ENCODE results near the gene ATP10B. TPM values are rescaled to one million over a fixed set of nuclear protein-coding genes. Genes with fewer than 3 reads are reported as not detected.

ATP10B gene
- total RNA-seq, 2 donors from 2014 or later: not detected

DNA sequence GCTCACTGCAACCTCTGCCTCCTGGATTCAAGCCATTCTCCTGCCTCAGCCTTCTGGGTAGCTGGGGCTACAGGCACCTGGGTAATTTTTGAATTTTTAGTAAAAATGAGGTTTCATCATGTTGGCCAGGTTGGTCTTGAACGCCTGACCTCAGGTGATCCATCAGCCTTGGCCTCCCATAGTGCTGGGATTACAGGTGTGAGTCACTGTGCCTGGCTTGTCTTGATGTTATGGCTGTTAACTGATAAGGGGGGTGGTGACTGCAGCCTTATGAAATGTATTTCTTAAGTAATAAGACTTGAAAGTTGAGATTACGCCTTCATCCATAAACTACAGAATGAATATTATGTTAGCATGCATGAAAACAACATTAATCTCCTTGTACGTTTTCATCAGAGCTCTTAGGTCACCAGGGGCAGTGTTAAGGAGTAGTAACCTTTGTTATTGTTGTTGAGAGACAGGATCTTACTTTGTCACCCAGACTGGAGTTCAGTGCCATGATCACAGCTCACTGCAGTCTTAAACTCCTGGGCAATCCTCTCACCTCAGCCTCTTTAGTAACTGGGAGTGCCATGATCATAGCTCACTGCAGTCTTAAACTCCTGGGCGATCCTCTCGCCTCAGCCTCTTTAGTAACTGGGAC, 148.3 kb downstream of the ATP10B start:
- no peak for DNase-seq (ENCODE audit: low spot score)
- intact Hi-C loops (cut with DNase I): no loop called here

- intact Hi-C loops (cut with DNase I): no loop called here
- no peak for DNase-seq (ENCODE audit: low spot score)
Measured at GRCh38 chr5:160702934-160703333, 149.1 kb downstream of the ATP10B start.

GRCh38 chr5:160702311-160702803, 149.7 kb downstream of the ATP10B start:
- DNase-seq (ENCODE audit: low spot score): no peak
- intact Hi-C loops (cut with DNase I): no loop called here

GRCh38 chr5:160701403-160701802, 150.6 kb downstream of the ATP10B start:
- no peak for DNase-seq (ENCODE audit: low spot score)
- intact Hi-C loops (cut with DNase I): no loop called here

DNA sequence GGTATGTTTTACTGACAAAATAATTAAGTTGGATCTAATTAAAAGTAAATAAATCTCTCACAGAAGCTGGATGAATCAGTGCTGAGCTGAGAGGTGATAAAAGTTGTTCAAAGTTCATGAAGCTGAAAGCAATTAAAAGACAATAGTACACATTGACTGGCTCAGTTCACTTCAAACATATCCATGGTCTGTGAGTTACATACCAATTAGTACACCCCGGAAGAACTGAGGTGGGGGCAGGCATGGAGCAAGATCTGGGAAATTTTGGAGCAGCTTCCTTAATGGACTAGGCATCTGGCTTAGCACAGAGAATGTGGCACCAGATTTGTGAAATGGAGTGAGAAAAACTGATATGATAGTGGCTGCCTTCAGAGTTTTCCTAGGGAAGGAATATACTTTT, 152.7 kb downstream of the ATP10B start:
- intact Hi-C loops (cut with DNase I): no loop called here
- DNase-seq (ENCODE audit: low spot score): no peak

- intact Hi-C loops (cut with DNase I): no loop called here
- no peak for DNase-seq (ENCODE audit: low spot score)
Measured at GRCh38 chr5:160697281-160697680, 154.7 kb downstream of the ATP10B start.

- intact Hi-C loops (cut with DNase I): no loop called here
- DNase-seq (ENCODE audit: low spot score): no peak
Measured at GRCh38 chr5:160694896-160695295, 157.1 kb downstream of the ATP10B start.

DNA sequence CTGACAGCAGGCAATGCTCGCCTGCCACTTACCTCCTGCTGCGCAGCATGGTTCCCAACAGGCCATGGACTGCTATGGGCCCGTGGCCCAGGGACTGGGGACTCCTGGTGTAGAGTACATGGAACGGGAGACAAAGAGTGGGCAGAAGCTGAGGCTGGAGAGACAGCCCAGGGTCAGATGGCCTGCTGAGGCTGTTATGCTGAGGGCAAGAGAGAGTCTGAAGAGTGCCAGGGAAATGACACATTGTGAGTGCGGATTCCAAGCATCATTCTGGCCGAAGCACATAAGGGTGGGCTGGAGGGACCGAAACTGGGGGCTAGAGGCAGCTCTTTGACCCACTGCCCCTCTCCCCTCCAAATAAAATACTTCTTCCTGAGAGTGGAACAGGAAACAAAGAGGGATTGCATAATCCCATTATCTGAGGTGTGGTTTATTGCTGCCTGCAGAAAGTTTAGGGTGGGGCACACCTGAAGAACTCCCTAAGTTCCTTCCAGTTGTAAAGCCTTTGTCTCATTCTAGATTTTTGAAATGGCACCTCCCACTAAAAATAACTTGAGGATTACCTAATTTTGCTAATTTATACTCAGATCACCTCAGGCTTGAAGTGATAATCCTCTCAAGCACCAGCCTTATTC, 158.1 kb downstream of the ATP10B start:
- no peak for DNase-seq (ENCODE audit: low spot score)
- intact Hi-C loops (cut with DNase I): no loop called here

- DNase-seq (ENCODE audit: low spot score): no peak
- intact Hi-C loops (cut with DNase I): no loop called here
Measured at GRCh38 chr5:160692271-160692670, 159.7 kb downstream of the ATP10B start.

GRCh38 chr5:160685695-160686094, 166.3 kb downstream of the ATP10B start:
- no peak for DNase-seq (ENCODE audit: low spot score)
- intact Hi-C loops (cut with DNase I): loop anchor here in 1 of 2 donors (1.0 kb wide), 1 partner anchor 42 kb away; no protein-coding TSS in a partner anchor

GRCh38 chr5:160685219-160685618, 166.8 kb downstream of the ATP10B start:
- no peak for DNase-seq (ENCODE audit: low spot score)
- intact Hi-C loops (cut with DNase I): loop anchor here in 1 of 2 donors (1.0 kb wide), 1 partner anchor 42 kb away; no protein-coding TSS in a partner anchor

- DNase-seq (ENCODE audit: low spot score): no peak
- intact Hi-C loops (cut with DNase I): no loop called here
Measured at GRCh38 chr5:160679567-160680309, 172.3 kb downstream of the ATP10B start.

GRCh38 chr5:160675988-160676387, 176.0 kb downstream of the ATP10B start:
- intact Hi-C loops (cut with DNase I): no loop called here

DNA sequence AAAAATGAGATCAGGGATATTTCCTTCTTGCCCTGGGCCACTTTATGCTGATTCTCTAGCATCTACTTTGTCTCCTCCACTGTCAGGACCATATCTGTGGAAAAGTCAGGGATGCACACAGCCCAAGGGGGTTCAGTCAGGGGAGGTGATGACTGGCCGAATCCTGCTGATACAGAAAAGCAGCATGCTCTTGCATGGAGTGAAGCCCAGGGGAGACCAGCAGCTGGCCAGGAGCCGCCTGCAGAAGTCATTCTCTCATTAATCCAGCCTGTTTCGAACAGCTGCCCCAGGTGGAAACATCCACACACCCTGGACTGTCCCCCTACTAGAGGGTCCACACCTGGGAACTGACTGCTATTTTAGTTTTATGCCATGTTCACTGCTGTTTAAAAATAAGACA, 177.1 kb downstream of the ATP10B start:
- intact Hi-C loops (cut with DNase I): no loop called here

More at GRCh38 chr5:160675988-160676387, 176.0 kb downstream of the ATP10B start:
- no peak for DNase-seq (ENCODE audit: low spot score)

GRCh38 chr5:160672521-160672920, 179.5 kb downstream of the ATP10B start:
- no peak for DNase-seq (ENCODE audit: low spot score)
- intact Hi-C loops (cut with DNase I): no loop called here

More for the DNA sequence above, 177.1 kb downstream of the ATP10B start:
- DNase-seq (ENCODE audit: low spot score): no peak

- intact Hi-C loops (cut with DNase I): no loop called here
- DNase-seq (ENCODE audit: low spot score): no peak
Measured at GRCh38 chr5:160668356-160668755, 183.7 kb downstream of the ATP10B start.

DNA sequence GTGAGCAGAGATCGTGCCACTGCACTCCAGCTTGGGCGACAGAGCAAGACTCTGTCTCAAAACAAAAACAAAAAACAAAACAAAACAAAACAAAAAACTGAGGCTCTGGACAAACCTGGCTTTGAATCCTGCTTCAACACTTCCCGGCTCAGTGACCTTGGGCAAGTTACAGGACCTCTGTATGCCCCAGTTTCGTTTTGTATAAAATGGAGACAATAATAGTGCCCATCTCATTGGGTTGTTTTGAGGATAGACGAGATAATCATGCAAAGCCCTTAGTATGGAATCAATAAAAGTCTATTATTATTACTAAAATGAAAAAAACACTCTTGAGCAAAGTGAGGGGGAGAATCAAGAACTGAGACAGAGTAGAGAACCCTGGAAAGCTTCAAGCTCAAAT, 184.9 kb downstream of the ATP10B start:
- no peak for DNase-seq (ENCODE audit: low spot score)
- intact Hi-C loops (cut with DNase I): no loop called here

GRCh38 chr5:160665460-160665859, 186.6 kb downstream of the ATP10B start:
- intact Hi-C loops (cut with DNase I): no loop called here
- no peak for DNase-seq (ENCODE audit: low spot score)

DNA sequence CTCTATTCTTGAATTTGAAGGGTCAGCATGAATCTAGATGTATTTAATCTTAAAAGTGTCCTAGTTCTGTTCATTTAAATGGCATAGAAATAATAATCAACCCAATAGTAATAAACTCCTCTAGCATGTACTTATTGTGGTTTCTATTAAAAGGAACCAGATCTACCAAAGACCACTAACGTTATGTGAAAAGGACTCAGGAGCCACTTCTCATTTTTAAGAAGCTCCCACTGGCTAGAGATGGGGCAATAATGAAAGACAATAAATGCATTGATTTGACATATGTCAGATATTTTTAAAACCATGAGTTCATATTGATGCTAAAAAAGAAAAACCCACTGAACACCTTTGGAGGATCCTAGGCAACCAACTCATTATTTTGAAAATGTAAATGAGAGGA, 191.9 kb downstream of the ATP10B start:
- intact Hi-C loops (cut with DNase I): no loop called here
- no peak for DNase-seq (ENCODE audit: low spot score)
